GM12878 (cell line): ENCODE results near the gene C2CD4D. TPM values are rescaled to one million over a fixed set of nuclear protein-coding genes. Genes with fewer than 3 reads are reported as not detected.

Experiments used
- ATAC-seq: fragments of 200-7000 bp; cut with Tn5 transposase; 3 replicates; pipeline ENCODE4 v1.9.1; 2020; ENCODE audit warnings: mild to moderate bottlenecking, moderate library complexity
- BruUV-seq: library from RNA; stranded (reverse); fragments of 400-500 nt; replicated peaks from 2 replicates; lab custom pipeline; 2021; lab: Mats Ljungman, UMichigan
- CTCF ChIA-PET: fragments of 300-600 bp; sonication (Branson Sonifier 250); formaldehyde crosslinking; extraction: SDS; loops from one replicate; lab custom pipeline; 2021; ENCODE audit warnings: inconsistent platforms; lab: Yijun Ruan, JAX
- POLR2A ChIA-PET: fragments of 350-600 bp; formaldehyde crosslinking; extraction: SDS; loops from one replicate; lab custom pipeline; 2021; ENCODE audit warnings: inconsistent platforms; lab: Charles Lee
- RAD21 ChIA-PET: fragments of 300-600 bp; sonication (Branson Sonifier 250); formaldehyde crosslinking; loops from one replicate; lab custom pipeline; 2023; ENCODE audit warnings: antibody characterized with exemption; ENCODE audit not compliant: unreplicated experiment; lab: Charles Lee
- SMC1A ChIA-PET: fragments of 300-600 bp; sonication (Branson Sonifier 250); formaldehyde crosslinking; loops from one replicate; lab custom pipeline; 2023; ENCODE audit not compliant: unreplicated experiment, uncharacterized antibody; lab: Charles Lee
- DNase-seq: peaks from one replicate; pipeline ENCODE4 v3.0.0-alpha.2; 2011; ENCODE audit warnings: low read depth, low spot score
- FAIRE-seq: peaks from 3 replicates; lab custom pipeline; 2011; peaks lifted over from hg19 to GRCh38; lab: Jason Lieb, UNC
- H2AFZ ChIP-seq: 2 replicates; pipeline ENCODE4 v1.6.0; 2011; ENCODE audit warnings: low read depth, low read length, control low read depth; ENCODE audit not compliant: control insufficient read depth
- H3K27ac ChIP-seq: 2 replicates; pipeline ENCODE4 v1.5.1; 2011; ENCODE audit warnings: control low read depth; ENCODE audit not compliant: control insufficient read depth, insufficient read depth
- H3K27me3 ChIP-seq, 2 experiments: replicated peaks in 1 of 2; 2 replicates each; pipeline versions ENCODE4 v1.6.0 to v1.6.1; 2011; ENCODE audit warnings: low read length in 1 of 2; ENCODE audit not compliant: control insufficient read depth in 2 of 2, insufficient read depth in 2 of 2
- H3K36me3 ChIP-seq, 2 experiments: 2 replicates each; pipeline ENCODE4 v1.5.1; 2011; ENCODE audit warnings: low read length in 1 of 2; ENCODE audit not compliant: control insufficient read depth in 2 of 2, insufficient read depth in 2 of 2
- H3K4me1 ChIP-seq: 2 replicates; pipeline ENCODE4 v1.6.1; 2011; ENCODE audit warnings: mild to moderate bottlenecking, low read length, moderate library complexity, mixed read lengths; ENCODE audit not compliant: control insufficient read depth, insufficient read depth
- H3K4me2 ChIP-seq: 2 replicates; pipeline ENCODE4 v1.6.0; 2011; ENCODE audit warnings: control low read depth; ENCODE audit not compliant: control insufficient read depth, insufficient read depth
- H3K4me3 ChIP-seq: fragments of 200-600 bp; sonication (generic); 2 replicates; pipeline ENCODE4 v1.5.1; 2016
- H3K79me2 ChIP-seq: 2 replicates; pipeline ENCODE4 v1.6.0; 2011; ENCODE audit warnings: low read length; ENCODE audit not compliant: control insufficient read depth, insufficient read depth
- H3K9ac ChIP-seq: 2 replicates; pipeline ENCODE4 v1.8.0; 2011; ENCODE audit warnings: low read length, control low read depth, mixed read lengths; ENCODE audit not compliant: control insufficient read depth, insufficient read depth
- H3K9me3 ChIP-seq: replicated peaks from 3 replicates; pipeline ENCODE4 v1.5.1; 2011; ENCODE audit warnings: mild to moderate bottlenecking, low read length; ENCODE audit not compliant: control insufficient read depth, insufficient read depth
- H4K20me1 ChIP-seq: 2 replicates; pipeline ENCODE4 v1.6.0; 2011; ENCODE audit not compliant: control insufficient read depth, insufficient read depth
- BCL11A ChIP-seq: IDR thresholded peaks from 2 replicates; pipeline ENCODE4 v1.6.1; 2011; ENCODE audit warnings: low read depth, low read length
- DPF2 ChIP-seq: fragments of 450-650 bp; IDR thresholded peaks from 2 replicates; pipeline ENCODE4 v1.6.1; 2017; ENCODE audit warnings: mild to moderate bottlenecking
- ESRRA ChIP-seq: IDR thresholded peaks from 2 replicates; pipeline ENCODE4 v1.6.1; 2012; ENCODE audit warnings: mild to moderate bottlenecking, low read length, improper control_type of control experiment
- FOXM1 ChIP-seq: IDR thresholded peaks from 2 replicates; pipeline ENCODE4 v1.6.1; 2012; ENCODE audit warnings: low read depth, mild to moderate bottlenecking, inconsistent platforms, low read length, moderate library complexity
- NFXL1 ChIP-seq: fragments of 450-650 bp; IDR thresholded peaks from 2 replicates; pipeline ENCODE4 v1.6.1; 2017; ENCODE audit warnings: antibody characterized with exemption, mild to moderate bottlenecking, borderline replicate concordance
- NR2F1 ChIP-seq: fragments of 450-650 bp; conservative IDR thresholded peaks from 2 replicates; pipeline ENCODE4 v1.6.1; 2017; ENCODE audit warnings: mild to moderate bottlenecking
- WRNIP1 ChIP-seq: IDR thresholded peaks from 2 replicates; pipeline ENCODE4 v1.6.1; 2011; ENCODE audit warnings: low read depth, low read length, improper control_type of control experiment, borderline replicate concordance
- ZZZ3 ChIP-seq: IDR thresholded peaks from 2 replicates; pipeline ENCODE4 v1.6.1; 2011; ENCODE audit warnings: low read depth; ENCODE audit not compliant: control insufficient read depth, insufficient read length
- WGBS: methylation state at CpG from one replicate; pipeline ENCODE4 v1.1.6; 2016; ENCODE audit warnings: low lambda C conversion rate; ENCODE audit not compliant: insufficient replicate concordance, insufficient coverage; ENCODE audit errors: missing lambda C conversion rate; 5-methylcytosine and 5-hydroxymethylcytosine counted together
- in situ Hi-C: fragments of 300-500 bp; cut with MboI; formaldehyde crosslinking; loops from 9 replicates; pipeline ENCODE4 v1.14.3; 2018; ENCODE audit warnings: mixed read lengths
- intact Hi-C: fragments of 100-400 bp; cut with micrococcal nuclease; formaldehyde crosslinking; loops from one replicate; pipeline ENCODE4 v1.14.2; 2022; ENCODE audit not compliant: unreplicated experiment
- polyA plus RNA-seq, 11 experiments: library from polyadenylated mRNA; depleted of rRNA in 4 of 11; unstranded in 6 of 11; stranded (reverse) in 5 of 11; fragments of >200 nt; fragmentation: Nextera tagmentation in 4 of 11; fragmentation: Illumina TruSeq in 1 of 11; extraction: Ambion mirVana in 4 of 11; extraction: Trizol in 1 of 11; gene quantifications; 1 replicate in 1 of 11; 2 replicates in 10 of 11; pipeline versions ENCODE4 v1.2.1 to v1.2.3, GENCODE V29; 2011 to 2016; ENCODE audit warnings: inconsistent platforms in 2 of 11, missing spikeins in 2 of 11, low read depth in 1 of 11
- total RNA-seq, 4 experiments: library from RNA; depleted of rRNA in 3 of 4; stranded (reverse); fragments of >200 nt in 3 of 4; fragmentation: Illumina TruSeq in 1 of 4; extraction: Trizol in 1 of 4; gene quantifications; 2 replicates each; pipeline versions ENCODE4 v1.2.1 to v1.2.3, GENCODE V29; 2013 to 2021
- TF ChIP-seq, protein P1 (sequence below): fragments of 450-650 bp; IDR thresholded peaks from 2 replicates; pipeline ENCODE4 v1.6.1; 2018; ENCODE audit warnings: mild to moderate bottlenecking, low read depth, moderate library complexity; ENCODE audit not compliant: partially characterized antibody
- TF ChIP-seq, protein P2 (sequence below): IDR thresholded peaks from 2 replicates; pipeline ENCODE4 v1.6.1; 2012; ENCODE audit warnings: mild to moderate bottlenecking, low read depth, low read length

C2CD4D gene
- total and polyA plus RNA-seq, 10 of the 15 experiments (the other 5 are each of a cell fraction or from before 2014, with no cell fraction given), result 0.03 to 0.67 (median 0.13) TPM; not detected in 4

DNA sequence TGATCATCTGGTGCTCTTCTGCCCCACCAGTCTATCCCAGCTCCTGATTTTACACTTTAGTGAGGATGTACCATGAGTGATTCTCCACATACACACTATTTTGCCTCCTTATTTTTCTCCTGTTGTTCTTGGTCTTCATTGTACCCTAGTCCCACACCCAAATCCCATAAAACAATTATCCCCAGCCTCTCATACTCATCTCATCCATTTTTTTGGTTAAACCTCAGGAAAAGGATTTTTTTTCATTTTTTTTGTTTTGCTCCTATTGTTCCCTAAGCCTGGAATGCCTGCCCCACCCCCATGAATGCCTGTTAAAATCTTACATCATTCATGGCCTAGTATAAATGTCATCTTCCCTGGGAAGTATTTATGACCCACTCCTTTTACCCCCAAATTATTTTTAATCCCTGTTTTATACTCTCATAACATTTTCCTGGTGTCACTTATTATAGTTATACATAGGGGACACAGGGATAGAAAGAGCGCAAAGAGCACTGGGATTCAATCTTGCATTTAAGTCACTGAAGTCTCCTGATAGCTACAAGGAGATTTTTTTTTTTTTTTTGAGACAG, 29.5 kb downstream of the C2CD4D start:
- intact Hi-C loops (no loop called here), in situ Hi-C loops (no loop called here)
- H4K20me1 ChIP-seq, result no peaks in the 10 kb centered on the region
- TF ChIP-seq DPF2 (no peak), FOXM1 (no peak), BCL11A (no peak), ZZZ3 (no peak), ESRRA (no peak)
- no peaks in the 10 kb centered on the region for H3K36me3 ChIP-seq
- ChIA-PET RAD21 (no interaction called here), SMC1A (no interaction called here), CTCF (no interaction called here), POLR2A (interaction anchor here (1.4 kb wide), 1 partner anchor 12 kb away, joined by 4 read pairs; no protein-coding TSS in a partner anchor)
- no peak overlapping the region for H3K9ac ChIP-seq
- no peak for ATAC-seq
- H3K4me2 ChIP-seq, result no peak overlapping the region
- H3K4me1 ChIP-seq, result no peaks in the 10 kb centered on the region
- no peak overlapping the region for H2AFZ ChIP-seq
- 100% methylated on average over 1 of the region's 1 CpG for WGBS
- H3K9me3 ChIP-seq, result no peaks in the 10 kb centered on the region
- no peak for DNase-seq
- H3K27me3 ChIP-seq, result peaks cover 0 to 3% of the 10 kb centered on the region in 2 experiments; a peak in 2 of 4 replicates
- no peak for FAIRE-seq
- no peak overlapping the region for H3K4me3 ChIP-seq
- no peak overlapping the region for H3K27ac ChIP-seq
- no TSS peak for BruUV-seq
- no peaks in the 10 kb centered on the region for H3K79me2 ChIP-seq

DNA sequence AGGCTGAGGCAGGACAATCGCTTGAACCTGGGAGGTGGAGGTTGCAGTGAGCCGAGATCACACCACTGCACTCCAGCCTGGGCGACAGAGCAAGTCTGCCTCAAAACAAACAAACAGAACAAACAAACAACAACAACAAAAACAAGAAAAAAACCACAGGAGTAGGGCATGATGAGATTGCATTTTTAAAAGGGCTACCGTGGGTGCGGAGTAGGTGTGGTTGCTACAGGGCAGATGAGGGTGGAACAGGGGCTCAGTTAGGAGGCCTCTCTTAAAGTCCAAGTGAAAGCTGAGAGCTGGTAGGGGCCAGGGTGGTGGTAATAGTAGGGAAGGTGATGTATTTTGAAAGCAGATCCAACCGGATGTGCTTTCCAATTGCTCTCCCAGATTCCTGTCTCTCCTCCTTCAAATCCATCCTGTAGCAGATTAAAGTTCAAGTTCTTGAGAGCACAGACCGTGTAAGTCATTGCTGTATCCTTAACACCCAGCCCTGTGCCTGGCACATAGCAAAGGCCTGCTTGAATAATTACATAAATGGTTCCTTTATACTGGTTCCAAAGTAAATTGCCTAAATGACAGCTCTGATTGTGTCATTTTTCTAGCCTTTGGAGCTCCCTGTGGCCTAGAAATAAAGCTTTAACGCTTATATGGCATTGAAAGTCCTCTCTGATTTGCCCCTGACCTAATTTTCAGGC, 30.2 kb downstream of the C2CD4D start:
- in situ Hi-C loops, result no loop called here
- SMC1A ChIA-PET, result no interaction called here
- no peak for TF ChIP-seq NR2F1
- no peak for TF ChIP-seq NFXL1
- TF ChIP-seq, protein P1, sequence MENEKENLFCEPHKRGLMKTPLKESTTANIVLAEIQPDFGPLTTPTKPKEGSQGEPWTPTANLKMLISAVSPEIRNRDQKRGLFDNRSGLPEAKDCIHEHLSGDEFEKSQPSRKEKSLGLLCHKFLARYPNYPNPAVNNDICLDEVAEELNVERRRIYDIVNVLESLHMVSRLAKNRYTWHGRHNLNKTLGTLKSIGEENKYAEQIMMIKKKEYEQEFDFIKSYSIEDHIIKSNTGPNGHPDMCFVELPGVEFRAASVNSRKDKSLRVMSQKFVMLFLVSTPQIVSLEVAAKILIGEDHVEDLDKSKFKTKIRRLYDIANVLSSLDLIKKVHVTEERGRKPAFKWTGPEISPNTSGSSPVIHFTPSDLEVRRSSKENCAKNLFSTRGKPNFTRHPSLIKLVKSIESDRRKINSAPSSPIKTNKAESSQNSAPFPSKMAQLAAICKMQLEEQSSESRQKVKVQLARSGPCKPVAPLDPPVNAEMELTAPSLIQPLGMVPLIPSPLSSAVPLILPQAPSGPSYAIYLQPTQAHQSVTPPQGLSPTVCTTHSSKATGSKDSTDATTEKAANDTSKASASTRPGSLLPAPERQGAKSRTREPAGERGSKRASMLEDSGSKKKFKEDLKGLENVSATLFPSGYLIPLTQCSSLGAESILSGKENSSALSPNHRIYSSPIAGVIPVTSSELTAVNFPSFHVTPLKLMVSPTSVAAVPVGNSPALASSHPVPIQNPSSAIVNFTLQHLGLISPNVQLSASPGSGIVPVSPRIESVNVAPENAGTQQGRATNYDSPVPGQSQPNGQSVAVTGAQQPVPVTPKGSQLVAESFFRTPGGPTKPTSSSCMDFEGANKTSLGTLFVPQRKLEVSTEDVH, result no peak
- TF ChIP-seq, protein P2, sequence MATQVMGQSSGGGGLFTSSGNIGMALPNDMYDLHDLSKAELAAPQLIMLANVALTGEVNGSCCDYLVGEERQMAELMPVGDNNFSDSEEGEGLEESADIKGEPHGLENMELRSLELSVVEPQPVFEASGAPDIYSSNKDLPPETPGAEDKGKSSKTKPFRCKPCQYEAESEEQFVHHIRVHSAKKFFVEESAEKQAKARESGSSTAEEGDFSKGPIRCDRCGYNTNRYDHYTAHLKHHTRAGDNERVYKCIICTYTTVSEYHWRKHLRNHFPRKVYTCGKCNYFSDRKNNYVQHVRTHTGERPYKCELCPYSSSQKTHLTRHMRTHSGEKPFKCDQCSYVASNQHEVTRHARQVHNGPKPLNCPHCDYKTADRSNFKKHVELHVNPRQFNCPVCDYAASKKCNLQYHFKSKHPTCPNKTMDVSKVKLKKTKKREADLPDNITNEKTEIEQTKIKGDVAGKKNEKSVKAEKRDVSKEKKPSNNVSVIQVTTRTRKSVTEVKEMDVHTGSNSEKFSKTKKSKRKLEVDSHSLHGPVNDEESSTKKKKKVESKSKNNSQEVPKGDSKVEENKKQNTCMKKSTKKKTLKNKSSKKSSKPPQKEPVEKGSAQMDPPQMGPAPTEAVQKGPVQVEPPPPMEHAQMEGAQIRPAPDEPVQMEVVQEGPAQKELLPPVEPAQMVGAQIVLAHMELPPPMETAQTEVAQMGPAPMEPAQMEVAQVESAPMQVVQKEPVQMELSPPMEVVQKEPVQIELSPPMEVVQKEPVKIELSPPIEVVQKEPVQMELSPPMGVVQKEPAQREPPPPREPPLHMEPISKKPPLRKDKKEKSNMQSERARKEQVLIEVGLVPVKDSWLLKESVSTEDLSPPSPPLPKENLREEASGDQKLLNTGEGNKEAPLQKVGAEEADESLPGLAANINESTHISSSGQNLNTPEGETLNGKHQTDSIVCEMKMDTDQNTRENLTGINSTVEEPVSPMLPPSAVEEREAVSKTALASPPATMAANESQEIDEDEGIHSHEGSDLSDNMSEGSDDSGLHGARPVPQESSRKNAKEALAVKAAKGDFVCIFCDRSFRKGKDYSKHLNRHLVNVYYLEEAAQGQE, result no peak
- TF ChIP-seq WRNIP1, result no peak

More for the DNA sequence above, 30.2 kb downstream of the C2CD4D start:
- Histone ChIP-seq H3K36me3 (no peaks in the 10 kb centered on the region), H3K9ac (no peak overlapping the region), H3K27ac (no peak overlapping the region), H3K9me3 (no peaks in the 10 kb centered on the region), H3K4me3 (no peak overlapping the region), H3K4me1 (peaks cover 2% of the 10 kb centered on the region; the same call in 1 of the 2 replicates), H2AFZ (no peak overlapping the region), H3K79me2 (no peaks in the 10 kb centered on the region), H3K4me2 (no peak overlapping the region), H3K27me3 (peaks cover 0 to 3% of the 10 kb centered on the region in 2 experiments; a peak in 2 of 4 replicates), H4K20me1 (no peaks in the 10 kb centered on the region)
- ATAC-seq (no peak), FAIRE-seq (no peak), DNase-seq (no peak)
- RAD21 ChIA-PET, result no interaction called here
- WGBS, result 31% methylated on average over 8 of the region's 8 CpGs
- BruUV-seq, result no TSS peak
- CTCF ChIA-PET, result interaction anchor here (1.2 kb wide), 1 partner anchor 29 kb away, joined by 3 read pairs; no protein-coding TSS in a partner anchor
- POLR2A ChIA-PET, result no interaction called here
- intact Hi-C loops, result no loop called here
